Smooth muscle cell of the pulmonary artery (primary cell): ENCODE measurements around the gene ARHGAP29. TPM values are rescaled to one million over a fixed set of nuclear protein-coding genes. Genes with fewer than 3 reads are reported as not detected.

Experiments
- total RNA-seq: library from RNA; depleted of rRNA; stranded (reverse); fragments of >200 nt; gene quantifications from 2 replicates; pipeline ENCODE4 v1.2.3, GENCODE V29; 2014

The ARHGAP29 gene
- total RNA-seq = 50.1 and 56.6 TPM in 2 replicates

GRCh38 chr1:94237291-94238226 is at the start of gene ARHGAP29:
TSS of gene ARHGAP29 (minus strand) at chr1:94237584. CDS start at chr1:94231611, 5,973 bp downstream.

Other genes starting within 250 kb of the ARHGAP29 start
- 0.65 and 0.83 TPM in 2 replicates for gene ABCA4, start 116.4 kb downstream of the ARHGAP29 start, total RNA-seq
- 39.5 and 49.2 TPM in 2 replicates for gene ABCD3, start 180.8 kb upstream of the ARHGAP29 start, total RNA-seq